H1 (cell line): ENCODE results near the gene RNF212. TPM values are rescaled to one million over a fixed set of nuclear protein-coding genes. Genes with fewer than 3 reads are reported as not detected.

Experiments
- CTCF ChIA-PET: fragments of 300-600 bp; sonication (Branson Sonifier 250); formaldehyde crosslinking; loops from one replicate; lab custom pipeline; 2021; ENCODE audit not compliant: partially characterized antibody; lab: Charles Lee
- POLR2A ChIA-PET: fragments of 300-600 bp; sonication (Branson Sonifier 250); formaldehyde crosslinking; loops from one replicate; lab custom pipeline; 2021; ENCODE audit warnings: inconsistent platforms; ENCODE audit not compliant: partially characterized antibody; lab: Charles Lee
- DNase-seq, 2 experiments: peaks; one replicate each; pipeline versions ENCODE4 v3.0.0 to v3.0.0-alpha.2; 2010 to 2022; ENCODE audit warnings: low spot score in 2 of 2, low read depth in 1 of 2, mixed read lengths in 1 of 2
- FAIRE-seq: peaks from 2 replicates; lab custom pipeline; 2011; peaks lifted over from hg19 to GRCh38; lab: Jason Lieb, UNC
- H2AFZ ChIP-seq: 2 replicates; pipeline ENCODE4 v1.8.1; 2012; ENCODE audit warnings: low read length, inconsistent platforms
- H2AK5ac ChIP-seq: 2 replicates; pipeline ENCODE4 v1.6.1; 2013; ENCODE audit warnings: low read depth, low read length
- H2BK120ac ChIP-seq: replicated peaks from 2 replicates; pipeline ENCODE3; 2013; ENCODE audit warnings: low read depth, low read length, inconsistent platforms
- H2BK12ac ChIP-seq: 2 replicates; pipeline ENCODE4 v1.6.1; 2013; ENCODE audit warnings: low read depth, low read length
- H2BK15ac ChIP-seq: 2 replicates; pipeline ENCODE4 v1.6.1; 2013; ENCODE audit warnings: low read length
- H2BK20ac ChIP-seq: 2 replicates; pipeline ENCODE4 v1.6.1; 2013; ENCODE audit warnings: low read length
- H2BK5ac ChIP-seq: 2 replicates; pipeline ENCODE4 v1.6.1; 2013; ENCODE audit warnings: low read depth, low read length
- H3K14ac ChIP-seq: 2 replicates; pipeline ENCODE4 v1.6.1; 2013; ENCODE audit warnings: inconsistent platforms; ENCODE audit not compliant: insufficient read length
- H3K18ac ChIP-seq: 2 replicates; pipeline ENCODE4 v1.6.1; 2013; ENCODE audit warnings: low read length; ENCODE audit errors: extremely low read depth
- H3K23ac ChIP-seq: 2 replicates; pipeline ENCODE4 v1.6.1; 2013; ENCODE audit warnings: inconsistent platforms; ENCODE audit not compliant: insufficient read length
- H3K23me2 ChIP-seq: 2 replicates; pipeline ENCODE4 v1.6.1; 2013; ENCODE audit warnings: low read depth, low read length
- H3K27ac ChIP-seq: 2 replicates; pipeline ENCODE4 v1.6.1; 2011; ENCODE audit warnings: low read depth, low read length, inconsistent platforms
- H3K27me3 ChIP-seq, 4 experiments: replicated peaks in 1 of 4; 1 replicate in 1 of 4; 2 replicates in 3 of 4; pipeline versions ENCODE4 v1.6.1 to v1.8.1; 2011 to 2013; ENCODE audit warnings: low read length in 3 of 4, mild to moderate bottlenecking in 3 of 4, inconsistent platforms in 2 of 4, mixed read lengths in 2 of 4, moderate library complexity in 1 of 4; ENCODE audit not compliant: control insufficient read depth in 3 of 4, insufficient read depth in 3 of 4; ENCODE audit errors: extremely low read depth in 1 of 4
- H3K36me3 ChIP-seq, 4 experiments: 2 replicates each; pipeline versions ENCODE4 v1.6.1 to v1.8.1; 2011 to 2013; ENCODE audit warnings: mild to moderate bottlenecking in 4 of 4, low read length in 3 of 4, moderate library complexity in 2 of 4, control low read depth in 1 of 4, inconsistent platforms in 1 of 4; ENCODE audit not compliant: insufficient read depth in 4 of 4, control insufficient read depth in 2 of 4
- H3K4ac ChIP-seq: replicated peaks from 2 replicates; pipeline ENCODE3; 2013; ENCODE audit warnings: low read length, low read depth, mixed read lengths, inconsistent platforms; ENCODE audit not compliant: insufficient read length
- H3K4me1 ChIP-seq, 4 experiments: replicated peaks in 1 of 4; 1 replicate in 1 of 4; 2 replicates in 3 of 4; pipeline versions ENCODE4 v1.6.1 to v1.8.1; 2011 to 2013; ENCODE audit warnings: low read length in 3 of 4, inconsistent platforms in 2 of 4, mixed read lengths in 1 of 4; ENCODE audit not compliant: insufficient read depth in 4 of 4, control insufficient read depth in 3 of 4
- H3K4me2 ChIP-seq, 2 experiments: 2 replicates each; pipeline versions ENCODE4 v1.6.1 to v1.8.1; 2011 to 2013; ENCODE audit warnings: low read depth in 2 of 2, low read length in 2 of 2, control low read depth in 1 of 2, inconsistent platforms in 1 of 2, mild to moderate bottlenecking in 1 of 2; ENCODE audit not compliant: insufficient read depth in 1 of 2
- H3K4me3 ChIP-seq, 4 experiments: fragments of 200-600, 300-600 bp in 1 of 4; sonication (generic), shearing (Covaris generic), sonication (Bioruptor Twin) in 1 of 4; 2 replicates each; pipeline versions ENCODE4 v1.5.1 to v1.8.1; 2011 to 2016; ENCODE audit warnings: low read length in 4 of 4, low read depth in 3 of 4, control low read depth in 2 of 4, inconsistent platforms in 2 of 4, mild to moderate bottlenecking in 2 of 4, mixed read lengths in 1 of 4, moderate library complexity in 1 of 4; ENCODE audit not compliant: insufficient read depth in 2 of 4; ENCODE audit errors: extremely low read depth in 1 of 4
- H3K56ac ChIP-seq: replicated peaks from 2 replicates; pipeline ENCODE3; 2013; ENCODE audit warnings: low read depth, mild to moderate bottlenecking, mixed read lengths, low read length, inconsistent platforms; ENCODE audit not compliant: insufficient read length
- H3K79me1 ChIP-seq: 2 replicates; pipeline ENCODE4 v1.6.1; 2013; ENCODE audit warnings: low read depth, low read length, control low read depth
- H3K79me2 ChIP-seq, 2 experiments: 2 replicates each; pipeline versions ENCODE4 v1.6.1 to v1.8.1; 2012 to 2013; ENCODE audit warnings: low read length in 2 of 2, mild to moderate bottlenecking in 2 of 2, inconsistent platforms in 1 of 2; ENCODE audit not compliant: insufficient read depth in 2 of 2, control insufficient read depth in 1 of 2
- H3K9ac ChIP-seq, 4 experiments: replicated peaks in 1 of 4; 1 replicate in 1 of 4; 2 replicates in 3 of 4; pipeline versions ENCODE4 v1.6.1 to v1.8.1; 2011 to 2013; ENCODE audit warnings: low read depth in 3 of 4, low read length in 3 of 4, control low read depth in 2 of 4, mild to moderate bottlenecking in 2 of 4, moderate library complexity in 2 of 4, inconsistent platforms in 1 of 4; ENCODE audit errors: extremely low read depth in 1 of 4
- H3K9me3 ChIP-seq, 2 experiments: 2 replicates each; pipeline versions ENCODE4 v1.6.1 to v1.8.1; 2012 to 2013; ENCODE audit warnings: mild to moderate bottlenecking in 2 of 2, moderate library complexity in 2 of 2, control low read depth in 1 of 2, inconsistent platforms in 1 of 2, low read depth in 1 of 2, low read length in 1 of 2, mixed read lengths in 1 of 2; ENCODE audit not compliant: insufficient read depth in 2 of 2
- H4K20me1 ChIP-seq, 2 experiments: replicated peaks in 1 of 2; 2 replicates each; pipeline versions ENCODE3 to v1.8.1; 2011 to 2013; ENCODE audit warnings: inconsistent platforms in 2 of 2, low read length in 2 of 2, mild to moderate bottlenecking in 1 of 2; ENCODE audit not compliant: insufficient read depth in 2 of 2, control insufficient read depth in 1 of 2
- H4K5ac ChIP-seq: 2 replicates; pipeline ENCODE4 v1.6.1; 2013; ENCODE audit warnings: low read length, low read depth, mixed read lengths, inconsistent platforms; ENCODE audit not compliant: insufficient read length
- H4K8ac ChIP-seq: 2 replicates; pipeline ENCODE4 v1.8.0; 2013; ENCODE audit warnings: mild to moderate bottlenecking, moderate library complexity, low read length, inconsistent platforms; ENCODE audit not compliant: insufficient read depth; ENCODE audit errors: extremely low read depth
- H4K91ac ChIP-seq: replicated peaks from 2 replicates; pipeline ENCODE3; 2013; ENCODE audit warnings: low read length, mixed read lengths, inconsistent platforms; ENCODE audit not compliant: insufficient read length
- CTCF ChIP-seq, 3 experiments: IDR thresholded peaks; 1 replicate in 2 of 3; 2 replicates in 1 of 3; pipeline versions ENCODE4 v1.5.1 to v1.6.1; 2011; ENCODE audit warnings: low read length in 3 of 3, mild to moderate bottlenecking in 3 of 3, inconsistent platforms in 2 of 3, low read depth in 1 of 3, moderate library complexity in 1 of 3; ENCODE audit not compliant: insufficient read depth in 1 of 3; ENCODE audit errors: control extremely low read depth in 1 of 3
- EGR1 ChIP-seq: IDR thresholded peaks from 2 replicates; pipeline ENCODE4 v1.6.1; 2011; ENCODE audit warnings: low read depth, low read length, borderline replicate concordance
- EP300 ChIP-seq, 2 experiments: IDR thresholded peaks; 1 replicate in 1 of 2; 2 replicates in 1 of 2; pipeline ENCODE4 v1.6.1; 2011 to 2012; ENCODE audit warnings: low read depth in 2 of 2, low read length in 2 of 2, mild to moderate bottlenecking in 2 of 2, borderline replicate concordance in 1 of 2, inconsistent platforms in 1 of 2, moderate library complexity in 1 of 2
- GABPA ChIP-seq: IDR thresholded peaks from 2 replicates; pipeline ENCODE4 v1.6.1; 2011; ENCODE audit warnings: mild to moderate bottlenecking, low read length, moderate library complexity, borderline replicate concordance; ENCODE audit not compliant: insufficient read depth
- KDM4A ChIP-seq: IDR thresholded peaks from one replicate; pipeline ENCODE4 v1.7.1; 2012; ENCODE audit warnings: low read depth, mild to moderate bottlenecking, moderate library complexity, low read length, inconsistent platforms; ENCODE audit not compliant: severe bottlenecking
- RFX5 ChIP-seq: IDR thresholded peaks from 2 replicates; pipeline ENCODE4 v1.6.1; 2011; ENCODE audit warnings: low read depth, low read length, improper control_type of control experiment, borderline replicate concordance
- SP1 ChIP-seq: IDR thresholded peaks from 2 replicates; pipeline ENCODE4 v1.6.1; 2011; ENCODE audit warnings: low read depth, low read length
- TBP ChIP-seq: IDR thresholded peaks from 2 replicates; pipeline ENCODE4 v1.6.1; 2011; ENCODE audit warnings: low read depth, low read length, improper control_type of control experiment
- TEAD4 ChIP-seq: IDR thresholded peaks from 2 replicates; pipeline ENCODE4 v1.6.1; 2012; ENCODE audit warnings: low read depth, low read length, inconsistent platforms, mixed read lengths
- WGBS, 2 experiments: shearing (Covaris generic) in 1 of 2; methylation state at CpG; one replicate each; pipeline versions ENCODE4 v1.1.6 to v1.1.7; 2013 to 2015; ENCODE audit warnings: low lambda C conversion rate in 2 of 2, mixed read lengths in 2 of 2, inconsistent platforms in 1 of 2, low coverage in 1 of 2, missing lambda C conversion rate in 1 of 2; ENCODE audit not compliant: insufficient replicate concordance in 2 of 2, insufficient coverage in 1 of 2, insufficient read length in 1 of 2; ENCODE audit errors: extremely low coverage in 1 of 2, missing lambda C conversion rate in 1 of 2; 5-methylcytosine and 5-hydroxymethylcytosine counted together
- polyA plus RNA-seq, 7 experiments: library from polyadenylated mRNA; depleted of rRNA in 3 of 7; stranded (reverse) in 5 of 7; unstranded in 2 of 7; fragments of >200 nt in 5 of 7; fragments of 200-250 nt in 2 of 7; gene quantifications; 1 replicate in 5 of 7; 2 replicates in 1 of 7; 4 replicates in 1 of 7; pipeline versions ENCODE4 v1.2.1 to v1.2.3, GENCODE V29; 2011 to 2013; ENCODE audit warnings: missing spikeins in 2 of 7, mixed read lengths in 2 of 7
- total RNA-seq: library from RNA; stranded (reverse); fragmentation: NEBNext Ultra II Directional; extraction: Animal tissue kit (Norgen Biotek cat#: 25700); gene quantifications from 2 replicates; pipeline ENCODE4 v1.2.1, GENCODE V29; 2021

Gene RNF212
- total and polyA plus RNA-seq, 2 of the 8 experiments (the other 6 are each of a cell fraction or from before 2014, with no cell fraction given), result 3.4 to 5.4 TPM

- no peak overlapping the region for H3K56ac ChIP-seq
- H3K27me3 ChIP-seq, result no peaks in the 10 kb centered on the region
- H2BK20ac ChIP-seq, result no peak overlapping the region
- H3K18ac ChIP-seq, result no peak overlapping the region
- no peak overlapping the region for H3K23ac ChIP-seq
- H3K4me1 ChIP-seq, result no peaks in the 10 kb centered on the region; a peak in 1 of 7 replicates
- no peak overlapping the region for H3K9ac ChIP-seq
- H2BK5ac ChIP-seq, result no peak overlapping the region
- H2BK12ac ChIP-seq, result no peak overlapping the region
- no peaks in the 10 kb centered on the region for H3K36me3 ChIP-seq
- H3K14ac ChIP-seq, result no peak overlapping the region
- H3K27ac ChIP-seq, result no peak overlapping the region
- no peak overlapping the region for H3K4ac ChIP-seq
- H4K8ac ChIP-seq, result no peak overlapping the region
- POLR2A ChIA-PET, result no interaction called here
- no peak for FAIRE-seq
- no peak overlapping the region for H2BK15ac ChIP-seq
- H3K9me3 ChIP-seq, result peaks cover 0 to 9% of the 10 kb centered on the region in 2 experiments; a peak in 3 of 4 replicates
- no peak overlapping the region for H4K5ac ChIP-seq
- H4K20me1 ChIP-seq, result no peaks in the 10 kb centered on the region
- no peak overlapping the region for H2AFZ ChIP-seq
- no peaks in the 10 kb centered on the region for H3K79me2 ChIP-seq
- H3K4me2 ChIP-seq, result no peak overlapping the region
- no peak for DNase-seq
- WGBS, 2 experiments, result 86% methylated on average over 9 of the region's 10 CpGs; no CpG with 5 or more reads in 1 of the 2 experiments
- no peak overlapping the region for H2AK5ac ChIP-seq
- no peak overlapping the region for H4K91ac ChIP-seq
- CTCF ChIA-PET, result interaction anchor here (0.6 to 4.1 kb wide), 11 partner anchors 9 to 1674 kb away, joined by 3 to 19 read pairs (median 4); no protein-coding TSS in a partner anchor
- H2BK120ac ChIP-seq, result no peak overlapping the region
- no peaks in the 10 kb centered on the region for H3K23me2 ChIP-seq
- no peaks in the 10 kb centered on the region for H3K79me1 ChIP-seq
- no peak overlapping the region for H3K4me3 ChIP-seq
- TF ChIP-seq EGR1 (no peak), SP1 (no peak), EP300 (IDR thresholded peaks at IDR 0.05; ENCODE audit: borderline replicate concordance in 1 of 2, low read depth in 2 of 2, low read length in 2 of 2) (no peak), RFX5 (no peak), GABPA (no peak), CTCF (IDR thresholded peaks at IDR 0.05; ENCODE audit: control extremely low read depth in 1 of 3, insufficient read depth in 1 of 3, low read depth in 1 of 3, low read length in 3 of 3) (no peak), TBP (no peak), KDM4A (no peak), TEAD4 (no peak)
Observed at GRCh38 chr4:1090465-1091440, 22.6 kb downstream of the RNF212 start.
